HG02973 (cell line): ENCODE data around the gene DICER1.

Experiments used
- ATAC-seq: cut with Tn5 transposase; IDR thresholded peaks from one replicate; pipeline ENCODE4 v1.9.1; 2021; ENCODE audit warnings: moderate library complexity; ENCODE audit not compliant: unreplicated experiment

The DICER1 gene

DNA sequence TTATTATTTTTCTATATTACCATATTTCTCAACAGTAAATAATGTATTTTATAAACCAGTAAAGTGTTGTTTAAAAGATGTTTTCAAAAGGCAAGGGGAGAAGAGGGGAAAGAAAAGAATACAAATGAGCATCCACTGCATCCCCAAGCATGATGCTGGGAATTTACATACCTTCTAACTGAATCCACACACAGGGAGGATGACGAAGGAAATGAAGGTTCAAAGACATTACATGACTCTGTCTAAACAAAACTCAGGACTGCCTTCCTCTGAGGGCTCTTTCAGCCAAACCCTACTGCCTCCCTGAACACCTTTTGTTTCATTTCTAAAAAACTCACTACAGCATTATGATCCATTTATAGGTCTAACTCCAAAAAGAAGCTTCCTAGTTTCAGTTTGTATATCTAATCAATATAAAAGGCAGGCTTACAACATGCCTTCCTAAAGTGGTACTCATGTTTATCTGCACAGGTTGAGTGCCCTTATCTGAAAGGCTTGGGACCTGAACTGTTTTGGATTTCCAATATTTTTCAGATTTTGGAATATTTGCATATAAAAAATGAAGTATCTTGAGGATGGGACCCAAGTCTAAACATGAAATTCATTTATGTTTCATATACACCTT is 30.3 kb downstream of the DICER1 start:
- no peak for ATAC-seq

DNA sequence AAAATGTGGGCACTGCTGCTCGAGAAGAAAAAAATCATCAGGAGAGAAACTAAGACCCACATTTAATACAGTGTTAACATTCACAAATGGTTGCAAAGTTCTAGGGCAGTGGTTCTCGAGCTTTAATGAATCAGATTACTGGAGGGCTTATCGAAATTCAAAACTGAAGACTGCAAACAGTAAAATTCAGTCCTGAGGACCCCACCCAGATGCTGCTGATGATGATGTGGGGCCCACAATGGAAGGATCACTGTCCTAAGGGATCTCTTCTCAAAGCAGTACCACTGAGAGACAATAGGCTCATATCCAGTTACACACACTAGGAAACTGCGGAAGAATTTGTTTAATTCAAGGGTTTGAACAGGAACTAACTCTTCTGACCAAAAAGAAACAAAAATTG is 31.4 kb downstream of the DICER1 start:
- no peak for ATAC-seq

GRCh38 chr14:95125221-95125620 is 32.1 kb downstream of the DICER1 start:
- ATAC-seq, result no peak

DNA sequence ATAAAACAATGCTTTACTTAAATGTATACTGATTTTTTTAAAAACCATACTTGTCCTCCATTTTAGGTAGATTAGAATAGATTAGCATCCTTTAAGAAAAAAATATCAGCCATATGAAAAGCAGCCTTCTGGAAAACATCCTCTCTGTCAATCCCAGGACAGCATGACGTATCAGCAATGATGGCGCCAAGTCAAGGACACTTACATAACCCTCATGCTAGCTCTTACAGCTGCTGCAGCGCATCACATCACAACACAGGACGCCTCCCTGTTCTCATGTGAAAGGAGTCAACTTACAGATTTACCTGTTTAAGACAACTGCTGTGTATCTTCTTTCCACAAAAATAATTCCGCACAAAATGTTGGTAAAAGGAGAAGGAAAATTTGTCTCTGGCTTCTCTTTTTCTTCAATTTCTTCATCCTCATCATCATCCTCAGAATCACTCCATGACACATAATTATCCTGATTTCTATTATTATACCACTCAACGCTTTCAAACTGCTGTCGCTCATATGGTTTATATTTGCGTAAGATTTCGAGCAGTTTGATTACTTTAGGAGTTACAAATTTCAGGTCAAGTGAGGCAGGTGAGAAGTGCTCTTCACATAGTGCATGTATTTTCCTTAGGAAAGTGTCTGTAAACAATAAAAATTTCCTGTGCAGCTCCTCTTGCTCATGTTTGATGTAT is 33.3 kb downstream of the DICER1 start:
- no peak for ATAC-seq

DNA sequence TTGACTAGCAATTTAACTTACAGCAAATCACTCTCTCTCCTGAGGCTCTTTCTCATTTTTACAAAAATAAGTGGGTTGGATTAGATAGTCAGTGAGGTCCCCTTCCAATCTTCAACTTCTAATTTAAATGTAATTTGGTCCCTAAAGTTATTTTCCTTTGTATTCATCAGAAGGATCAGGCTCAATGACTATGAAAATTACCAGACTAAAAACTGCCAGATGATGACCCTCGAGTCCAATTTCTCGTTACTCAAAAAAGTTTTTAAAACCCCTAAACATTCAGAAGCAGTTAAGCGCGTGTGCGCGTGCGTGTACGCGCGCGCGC is 34.7 kb downstream of the DICER1 start:
- no peak for ATAC-seq

GRCh38 chr14:95121911-95122620 is 35.3 kb downstream of the DICER1 start:
- no peak for ATAC-seq

DNA sequence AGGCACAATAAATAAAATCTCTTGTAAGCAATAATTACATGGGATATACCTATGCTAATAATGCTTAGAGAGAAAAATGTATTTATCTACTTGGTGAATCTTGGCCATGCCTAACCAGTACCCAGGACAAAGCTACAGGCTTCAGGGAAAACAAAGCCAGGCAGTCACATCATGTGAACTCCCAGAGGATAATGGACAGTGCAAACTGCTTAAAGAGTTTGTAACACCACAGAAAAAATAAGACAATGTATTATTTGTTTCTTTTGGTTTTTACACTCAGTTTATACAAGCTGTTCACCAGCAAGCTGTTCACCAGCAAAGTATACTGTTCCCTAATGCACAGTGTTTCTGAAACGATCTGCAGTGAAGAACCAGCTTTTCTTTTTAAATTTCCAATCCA is 38.0 kb downstream of the DICER1 start:
- ATAC-seq, result no peak

- ATAC-seq, result no peak
These were observed 39.2 kb downstream of the DICER1 start for GRCh38 chr14:95117937-95118721.

GRCh38 chr14:95113476-95113875 is 43.9 kb downstream of the DICER1 start:
- no peak for ATAC-seq

GRCh38 chr14:95111507-95112164 is 45.7 kb downstream of the DICER1 start:
- no peak for ATAC-seq

DNA sequence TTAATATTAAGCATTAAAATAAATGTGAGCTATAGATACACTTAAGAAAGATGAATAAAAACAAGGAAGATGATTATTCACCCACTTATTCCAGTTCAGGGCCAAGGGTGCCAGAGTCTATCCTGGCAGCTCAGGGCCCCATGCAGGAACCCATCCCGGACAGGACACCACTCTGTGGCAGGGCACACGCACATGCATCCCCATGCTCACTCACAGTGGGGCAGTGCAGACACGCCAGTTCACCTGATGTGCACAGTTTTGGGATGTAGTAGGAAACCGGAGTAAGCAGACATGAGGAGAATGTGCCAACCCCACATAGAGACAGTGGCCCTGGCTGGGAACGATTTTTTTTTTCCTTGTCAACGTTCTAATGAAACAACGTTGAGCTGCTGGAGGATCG is 47.2 kb downstream of the DICER1 start:
- no peak for ATAC-seq

GRCh38 chr14:95107711-95108110 is 49.6 kb downstream of the DICER1 start:
- no peak for ATAC-seq

DNA sequence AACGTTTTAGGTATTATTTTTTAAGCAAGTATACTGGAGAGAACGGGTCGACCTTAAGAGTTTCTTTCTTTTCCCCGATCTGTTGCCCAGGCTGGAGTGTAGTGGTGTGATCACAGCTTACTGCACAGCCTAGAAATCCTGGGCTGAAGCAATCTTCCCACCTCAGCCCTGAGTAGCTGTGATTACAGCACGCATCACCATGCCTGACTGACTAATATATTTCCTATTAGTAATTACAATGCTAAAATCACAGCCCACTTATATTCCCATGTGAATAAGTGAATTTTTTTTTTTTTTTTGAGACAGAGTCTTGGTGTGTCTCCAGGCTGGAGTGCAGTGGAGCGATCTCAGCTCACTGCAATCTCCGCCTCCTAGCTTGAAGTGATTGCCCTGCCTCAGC is 50.4 kb downstream of the DICER1 start:
- no peak for ATAC-seq

- no peak for ATAC-seq
These were observed 52.4 kb downstream of the DICER1 start for GRCh38 chr14:95104911-95105310.

DNA sequence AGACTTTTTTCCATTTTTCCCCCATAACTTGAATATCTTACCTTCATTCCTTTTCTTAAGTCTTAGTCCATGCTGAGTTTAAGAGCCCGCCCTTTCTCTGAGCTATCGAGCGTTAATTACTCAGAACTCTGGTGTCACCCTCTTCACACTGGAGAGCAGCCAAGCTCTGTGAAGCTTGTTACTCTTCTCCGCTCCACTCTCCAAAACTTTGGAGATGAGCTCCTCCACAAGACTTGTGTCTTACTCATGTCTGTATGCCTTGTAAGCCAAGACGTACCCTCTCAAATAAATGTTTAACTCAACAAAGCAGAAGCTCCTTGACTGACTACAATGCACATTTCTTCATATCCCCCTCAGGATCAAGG is 54.7 kb downstream of the DICER1 start:
- ATAC-seq, result no peak

DNA sequence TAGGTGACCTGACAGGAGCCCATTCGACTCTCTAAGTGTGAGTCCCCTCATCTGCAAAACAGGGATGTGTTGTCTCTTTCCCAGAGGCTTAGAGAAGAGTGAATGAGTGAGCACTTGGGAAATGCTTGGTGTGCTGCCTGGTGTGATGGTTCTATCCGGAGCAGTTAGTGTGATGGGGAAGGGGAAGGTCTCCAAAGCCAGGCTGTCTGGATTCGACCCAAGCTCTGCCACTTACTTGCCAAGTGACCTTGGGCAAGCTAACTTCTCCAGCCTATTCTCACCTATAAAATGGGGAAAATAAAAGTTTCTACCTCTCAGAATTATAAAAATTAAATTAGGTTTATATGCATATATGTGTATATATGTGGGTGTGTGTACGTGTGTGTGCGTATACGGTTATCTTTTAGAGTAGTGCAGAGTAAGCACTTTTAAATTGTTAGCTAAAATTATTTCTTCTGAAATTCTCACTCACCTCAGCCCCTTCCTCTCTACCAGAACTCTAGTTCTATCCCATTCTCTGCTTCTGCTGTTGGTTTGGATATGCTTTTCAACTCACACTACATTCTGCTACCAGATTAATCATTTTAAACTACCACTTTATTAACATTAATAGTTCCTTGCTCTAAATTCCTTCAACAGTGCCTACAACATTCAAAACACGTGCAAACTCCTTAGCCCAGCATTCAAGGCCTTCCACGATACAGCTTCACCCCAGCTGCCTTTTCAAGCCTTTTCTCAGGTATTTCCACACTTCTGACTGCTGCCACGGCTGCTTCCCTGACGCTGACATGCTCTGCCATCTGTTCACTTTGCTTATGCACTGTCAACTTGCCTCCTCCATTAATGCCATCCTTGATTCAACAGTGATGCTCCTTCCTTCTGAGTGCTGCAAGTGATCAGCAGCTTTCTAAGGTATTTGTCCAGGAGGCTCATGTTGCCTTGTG is 55.3 kb downstream of the DICER1 start:
- ATAC-seq, result no peak

- ATAC-seq, result no peak
These were observed 58.2 kb downstream of the DICER1 start for GRCh38 chr14:95098984-95099599.

GRCh38 chr14:95097385-95097784 is 59.9 kb downstream of the DICER1 start:
- no peak for ATAC-seq

DNA sequence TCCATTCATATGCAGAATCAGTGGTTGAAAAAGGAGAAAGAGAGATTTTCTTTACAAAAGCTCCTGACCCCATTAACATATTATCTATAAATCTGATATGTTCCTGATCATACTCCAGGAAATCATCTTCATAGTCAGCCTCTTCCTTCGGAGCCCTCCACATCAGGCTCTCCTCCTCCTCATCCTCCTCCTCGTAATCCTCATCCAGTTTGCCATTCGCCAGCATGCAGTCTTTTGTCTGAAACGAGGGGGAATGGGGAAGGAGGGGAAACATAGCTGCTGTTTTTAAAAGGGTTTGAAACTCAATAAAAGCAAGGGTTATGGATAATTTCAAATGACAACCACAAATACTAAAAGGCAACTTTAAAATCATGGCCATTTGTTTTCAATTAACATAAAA is 60.9 kb downstream of the DICER1 start:
- no peak for ATAC-seq

DNA sequence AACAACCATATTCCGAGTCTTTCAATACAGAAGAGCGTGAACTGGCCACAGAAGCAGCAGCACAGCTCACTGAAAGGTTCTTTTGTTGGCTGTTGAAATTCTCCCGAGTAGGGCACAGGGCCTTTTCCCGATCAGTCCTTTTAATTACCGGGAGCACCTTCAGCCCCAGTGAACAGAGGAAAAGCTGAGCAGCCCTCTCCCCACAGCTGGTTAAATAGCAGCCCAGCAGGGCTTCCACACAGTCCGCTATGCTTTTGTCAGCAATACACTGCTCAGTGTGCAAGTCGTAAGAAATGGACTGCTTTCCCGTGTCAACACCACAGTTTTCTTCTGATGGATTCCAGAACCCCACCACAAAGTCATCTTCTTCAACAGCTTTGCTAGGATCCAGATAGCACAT is 61.3 kb downstream of the DICER1 start:
- no peak for ATAC-seq
